ENCODE data around the gene PLCB1. TPM values are rescaled to one million over a fixed set of nuclear protein-coding genes. Genes with fewer than 3 reads are reported as not detected.

Gene PLCB1
- total and polyA plus RNA-seq, 2 of the 4 experiments (the other 2 are of a cell fraction): 5.6 to 16.1 TPM

DNA sequence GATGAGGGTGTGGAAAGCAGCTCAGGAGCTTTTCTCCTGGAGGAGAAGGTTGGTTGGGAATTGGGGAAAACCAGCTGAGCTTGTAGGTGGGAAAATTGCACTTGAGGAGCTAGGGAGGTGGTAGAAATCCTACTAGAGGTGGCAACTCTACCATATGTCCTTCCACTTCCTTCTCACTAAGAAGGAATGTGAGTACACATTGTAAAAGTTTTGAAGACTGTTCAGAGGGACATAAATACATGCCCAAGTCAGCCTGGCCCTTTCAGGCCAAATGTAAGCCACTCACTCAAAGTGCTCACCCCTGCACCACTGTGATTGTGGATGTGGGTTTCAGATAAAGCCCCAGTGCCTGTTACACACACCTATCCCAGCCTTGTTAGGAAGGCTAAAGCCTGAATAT lies 646.3 kb downstream of the PLCB1 start:
- no peak overlapping the region for H3K4ac ChIP-seq (ENCODE audit: low read depth, low read length)
- H3K18ac ChIP-seq (ENCODE audit: low read depth, low read length): no peak overlapping the region
- peaks cover 6% of the 10 kb centered on the region for H3K4me1 ChIP-seq (ENCODE audit: control insufficient read depth, insufficient read depth, low read length)
- H2AK5ac ChIP-seq (ENCODE audit: low read depth, low read length): peak overlapping the region; percentile 25; the same call in 1 of the 2 replicates
- ChIA-PET POLR2A (ENCODE audit: unreplicated experiment) (no interaction called here), CTCF (interaction anchor here (0.6 to 1.0 kb wide), 2 partner anchors 12 to 289 kb away, joined by 3 read pairs; no protein-coding TSS in a partner anchor)
- H3K23ac ChIP-seq (ENCODE audit: low read depth, low read length): no peak overlapping the region
- no peaks in the 10 kb centered on the region for H3K9me3 ChIP-seq (ENCODE audit: control insufficient read depth, insufficient read depth, low read length)
- H3K4me3 ChIP-seq (ENCODE audit: insufficient read depth, low read depth, low read length): no peak overlapping the region
- H4K20me1 ChIP-seq (ENCODE audit: insufficient read depth, low read length): no peaks in the 10 kb centered on the region
- H2BK20ac ChIP-seq (ENCODE audit: low read depth, low read length): 0 out of 2 replicates have a peak overlapping the region, but pooled peaks have one; percentile 38
- H2AK9ac ChIP-seq (replicated peaks; ENCODE audit: low read depth, low read length, poor library complexity): no peak overlapping the region
- BruUV-seq (replicated peaks): no TSS peak
- no peak overlapping the region for H4K5ac ChIP-seq (ENCODE audit: low read depth, low read length)
- no peak overlapping the region for H3K56ac ChIP-seq (ENCODE audit: extremely low read depth, insufficient read depth, low read length)
- no peak overlapping the region for H3K27ac ChIP-seq (ENCODE audit: insufficient read depth, low read length)
- no peaks in the 10 kb centered on the region for H3K79me1 ChIP-seq (ENCODE audit: low read depth in 1 of 2, low read length in 2 of 2)
- TF ChIP-seq NFE2L2 (IDR thresholded peaks at IDR 0.05; ENCODE audit: low read depth, low read length): no peak
- TF ChIP-seq MXI1 (IDR thresholded peaks at IDR 0.05; ENCODE audit: borderline replicate concordance, low read depth, low read length): no peak
- no peak for TF ChIP-seq MAFK (IDR thresholded peaks at IDR 0.05; ENCODE audit: low read depth, low read length)
- H2AFZ ChIP-seq (replicated peaks; ENCODE audit: low read length, poor library complexity): no peak overlapping the region
- H4K8ac ChIP-seq (ENCODE audit: low read depth in 2 of 2, low read length in 2 of 2): no peak overlapping the region
- no peak for ATAC-seq (ENCODE audit: low read depth)
- no peak overlapping the region for H2BK5ac ChIP-seq (ENCODE audit: low read depth, low read length, poor library complexity, severe bottlenecking)
- in situ Hi-C loops (cut with MboI; ENCODE audit: low sequenced_read_pairs): no loop called here
- peaks cover 4% of the 10 kb centered on the region; the same call in 1 of the 2 replicates for H3K9me1 ChIP-seq (ENCODE audit: insufficient read depth, low read length)
- H3K4me2 ChIP-seq (ENCODE audit: low read depth, low read length): no peak overlapping the region
- no peak overlapping the region; the same call in 2 of the 3 replicates for H2BK15ac ChIP-seq (ENCODE audit: low read depth, low read length)
- intact Hi-C loops (cut with micrococcal nuclease): no loop called here
- peaks cover 3% of the 10 kb centered on the region; the same call in 1 of the 2 replicates for H3K36me3 ChIP-seq (ENCODE audit: control insufficient read depth, insufficient read depth, low read length)
- no peaks in the 10 kb centered on the region for H3K27me3 ChIP-seq (ENCODE audit: control insufficient read depth, insufficient read depth, low read length)
- no peak overlapping the region for H3K14ac ChIP-seq (replicated peaks; ENCODE audit: low read depth, low read length)
- H4K91ac ChIP-seq (ENCODE audit: insufficient read depth, low read depth, low read length): no peak overlapping the region
- no peak for DNase-seq
- dilution Hi-C loops (cut with HindIII; ENCODE audit: low sequenced_read_pairs, unreplicated experiment): no loop called here
- no peak overlapping the region for H3K9ac ChIP-seq (ENCODE audit: low read depth, low read length)
- no peak overlapping the region for H2BK120ac ChIP-seq (ENCODE audit: low read depth, low read length)
